HL-60 (cell line): ENCODE data around the gene MBD3L5.

Source experiments
- POLR2AphosphoS5 ChIP-seq: IDR thresholded peaks from 2 replicates; pipeline ENCODE4 v1.6.1; 2012; ENCODE audit warnings: low read depth
- SPI1 ChIP-seq: IDR thresholded peaks from 2 replicates; pipeline ENCODE4 v1.6.1; 2012; ENCODE audit warnings: low read depth, mild to moderate bottlenecking, borderline replicate concordance
- TF ChIP-seq, protein P1 (sequence below): IDR thresholded peaks from one replicate; pipeline ENCODE4 v1.5.1; 2011; ENCODE audit warnings: low read length, control low read depth, inconsistent platforms; ENCODE audit not compliant: insufficient read depth
- TF ChIP-seq, protein P2 (sequence below): IDR thresholded peaks from 2 replicates; pipeline ENCODE4 v1.6.1; 2012; ENCODE audit warnings: low read depth; ENCODE audit not compliant: insufficient replicate concordance

- TF ChIP-seq, protein P1, sequence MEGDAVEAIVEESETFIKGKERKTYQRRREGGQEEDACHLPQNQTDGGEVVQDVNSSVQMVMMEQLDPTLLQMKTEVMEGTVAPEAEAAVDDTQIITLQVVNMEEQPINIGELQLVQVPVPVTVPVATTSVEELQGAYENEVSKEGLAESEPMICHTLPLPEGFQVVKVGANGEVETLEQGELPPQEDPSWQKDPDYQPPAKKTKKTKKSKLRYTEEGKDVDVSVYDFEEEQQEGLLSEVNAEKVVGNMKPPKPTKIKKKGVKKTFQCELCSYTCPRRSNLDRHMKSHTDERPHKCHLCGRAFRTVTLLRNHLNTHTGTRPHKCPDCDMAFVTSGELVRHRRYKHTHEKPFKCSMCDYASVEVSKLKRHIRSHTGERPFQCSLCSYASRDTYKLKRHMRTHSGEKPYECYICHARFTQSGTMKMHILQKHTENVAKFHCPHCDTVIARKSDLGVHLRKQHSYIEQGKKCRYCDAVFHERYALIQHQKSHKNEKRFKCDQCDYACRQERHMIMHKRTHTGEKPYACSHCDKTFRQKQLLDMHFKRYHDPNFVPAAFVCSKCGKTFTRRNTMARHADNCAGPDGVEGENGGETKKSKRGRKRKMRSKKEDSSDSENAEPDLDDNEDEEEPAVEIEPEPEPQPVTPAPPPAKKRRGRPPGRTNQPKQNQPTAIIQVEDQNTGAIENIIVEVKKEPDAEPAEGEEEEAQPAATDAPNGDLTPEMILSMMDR: no peak
- no peak for TF ChIP-seq POLR2AphosphoS5
- TF ChIP-seq, protein P2, sequence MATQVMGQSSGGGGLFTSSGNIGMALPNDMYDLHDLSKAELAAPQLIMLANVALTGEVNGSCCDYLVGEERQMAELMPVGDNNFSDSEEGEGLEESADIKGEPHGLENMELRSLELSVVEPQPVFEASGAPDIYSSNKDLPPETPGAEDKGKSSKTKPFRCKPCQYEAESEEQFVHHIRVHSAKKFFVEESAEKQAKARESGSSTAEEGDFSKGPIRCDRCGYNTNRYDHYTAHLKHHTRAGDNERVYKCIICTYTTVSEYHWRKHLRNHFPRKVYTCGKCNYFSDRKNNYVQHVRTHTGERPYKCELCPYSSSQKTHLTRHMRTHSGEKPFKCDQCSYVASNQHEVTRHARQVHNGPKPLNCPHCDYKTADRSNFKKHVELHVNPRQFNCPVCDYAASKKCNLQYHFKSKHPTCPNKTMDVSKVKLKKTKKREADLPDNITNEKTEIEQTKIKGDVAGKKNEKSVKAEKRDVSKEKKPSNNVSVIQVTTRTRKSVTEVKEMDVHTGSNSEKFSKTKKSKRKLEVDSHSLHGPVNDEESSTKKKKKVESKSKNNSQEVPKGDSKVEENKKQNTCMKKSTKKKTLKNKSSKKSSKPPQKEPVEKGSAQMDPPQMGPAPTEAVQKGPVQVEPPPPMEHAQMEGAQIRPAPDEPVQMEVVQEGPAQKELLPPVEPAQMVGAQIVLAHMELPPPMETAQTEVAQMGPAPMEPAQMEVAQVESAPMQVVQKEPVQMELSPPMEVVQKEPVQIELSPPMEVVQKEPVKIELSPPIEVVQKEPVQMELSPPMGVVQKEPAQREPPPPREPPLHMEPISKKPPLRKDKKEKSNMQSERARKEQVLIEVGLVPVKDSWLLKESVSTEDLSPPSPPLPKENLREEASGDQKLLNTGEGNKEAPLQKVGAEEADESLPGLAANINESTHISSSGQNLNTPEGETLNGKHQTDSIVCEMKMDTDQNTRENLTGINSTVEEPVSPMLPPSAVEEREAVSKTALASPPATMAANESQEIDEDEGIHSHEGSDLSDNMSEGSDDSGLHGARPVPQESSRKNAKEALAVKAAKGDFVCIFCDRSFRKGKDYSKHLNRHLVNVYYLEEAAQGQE: no peak
- no peak for TF ChIP-seq SPI1
These were observed 47.6 kb downstream of the MBD3L5 start for GRCh38 chr19:7078008-7078407.
